ENCODE measurements around the gene IL23R. TPM values are rescaled to one million over a fixed set of nuclear protein-coding genes. Genes with fewer than 3 reads are reported as not detected.
"Not testable (repeated sequence)": the region's sequence is repeated elsewhere in the genome, so short reads cannot be mapped to it uniquely, and the experiment has no call there.

The IL23R gene
- total RNA-seq, 2 donors from 2014 or later: 0.74 TPM; not detected in 1

- H3K9me3 ChIP-seq: no peaks in the 10 kb centered on the region
- H3K4me1 ChIP-seq (replicated peaks): no peaks in the 10 kb centered on the region
- H3K27me3 ChIP-seq (replicated peaks; ENCODE audit: insufficient read depth): no peaks in the 10 kb centered on the region
- no peak overlapping the region for H3K27ac ChIP-seq
- H3K36me3 ChIP-seq: no peaks in the 10 kb centered on the region
- no peak for DNase-seq (ENCODE audit: low spot score)
- no peak for TF ChIP-seq CTCF (IDR thresholded peaks at IDR 0.05)
- TF ChIP-seq POLR2A (IDR thresholded peaks at IDR 0.05): no peak
- no peak for TF ChIP-seq POLR2AphosphoS5 (IDR thresholded peaks at IDR 0.05)
- intact Hi-C loops (cut with DNase I): no loop called here
- H3K4me3 ChIP-seq: no peak overlapping the region
- WGBS: 75% methylated on average over 1 of the region's 1 CpG
These were observed 35.6 kb downstream of the IL23R start for GRCh38 chr1:67201891-67202290.

GRCh38 chr1:67204298-67204980 lies 38.2 kb downstream of the IL23R start:
- no peaks in the 10 kb centered on the region for H3K4me1 ChIP-seq (replicated peaks)
- no peaks in the 10 kb centered on the region for H3K36me3 ChIP-seq
- no peaks in the 10 kb centered on the region for H3K9me3 ChIP-seq
- WGBS: 81% methylated on average over 8 of the region's 8 CpGs
- H3K4me3 ChIP-seq: no peak overlapping the region
- TF ChIP-seq POLR2A (IDR thresholded peaks at IDR 0.05) (no peak), CTCF (IDR thresholded peaks at IDR 0.05) (no peak), POLR2AphosphoS5 (IDR thresholded peaks at IDR 0.05) (no peak)
- H3K27ac ChIP-seq: no peak overlapping the region
- no peak for DNase-seq (ENCODE audit: low spot score)
- intact Hi-C loops (cut with DNase I): no loop called here
- H3K27me3 ChIP-seq (replicated peaks; ENCODE audit: insufficient read depth): no peaks in the 10 kb centered on the region

GRCh38 chr1:67207398-67207797 lies 41.1 kb downstream of the IL23R start:
- H3K27me3 ChIP-seq (replicated peaks; ENCODE audit: insufficient read depth); H3K27ac ChIP-seq; H3K9me3 ChIP-seq; H3K4me3 ChIP-seq; H3K4me1 ChIP-seq (replicated peaks); DNase-seq (ENCODE audit: low spot score); intact Hi-C loops (cut with DNase I); H3K36me3 ChIP-seq: not testable (repeated sequence)
- WGBS: 92% methylated on average over 5 of the region's 5 CpGs

GRCh38 chr1:67208217-67208616 lies 42.0 kb downstream of the IL23R start:
- Histone ChIP-seq H3K27ac (no peak overlapping the region), H3K4me1 (replicated peaks) (no peaks in the 10 kb centered on the region), H3K9me3 (no peaks in the 10 kb centered on the region), H3K36me3 (no peaks in the 10 kb centered on the region), H3K4me3 (no peak overlapping the region), H3K27me3 (replicated peaks; ENCODE audit: insufficient read depth) (no peaks in the 10 kb centered on the region)
- TF ChIP-seq POLR2AphosphoS5 (IDR thresholded peaks at IDR 0.05) (no peak), CTCF (IDR thresholded peaks at IDR 0.05) (no peak)
- DNase-seq (ENCODE audit: low spot score): no peak
- intact Hi-C loops (cut with DNase I): no loop called here
- 94% methylated on average over 2 of the region's 2 CpGs for WGBS

- TF ChIP-seq POLR2AphosphoS5 (IDR thresholded peaks at IDR 0.05) (no peak), CTCF (IDR thresholded peaks at IDR 0.05) (no peak), POLR2A (IDR thresholded peaks at IDR 0.05) (no peak)
- Histone ChIP-seq H3K4me3 (no peak overlapping the region), H3K27ac (no peak overlapping the region), H3K36me3 (no peaks in the 10 kb centered on the region), H3K27me3 (replicated peaks; ENCODE audit: insufficient read depth) (no peaks in the 10 kb centered on the region), H3K4me1 (replicated peaks) (no peaks in the 10 kb centered on the region), H3K9me3 (no peaks in the 10 kb centered on the region)
- intact Hi-C loops (cut with DNase I): no loop called here
- no peak for DNase-seq (ENCODE audit: low spot score)
- WGBS: 59% methylated on average over 3 of the region's 3 CpGs
These were observed 43.3 kb downstream of the IL23R start for GRCh38 chr1:67209521-67209920.
